ENCODE data around the gene TPM1.

TPM1 gene

GRCh38 chr15:63075015-63075983 lies 32.8 kb downstream of the TPM1 start:
- H3K4me3 Mint-ChIP-seq = no peak overlapping the region
- H3K9me3 Mint-ChIP-seq = no peaks in the 10 kb centered on the region
- CTCF ChIA-PET = interaction anchor here (8.7 kb wide), 1 partner anchor 28 kb away, joined by 31 read pairs; no protein-coding TSS in a partner anchor

DNA sequence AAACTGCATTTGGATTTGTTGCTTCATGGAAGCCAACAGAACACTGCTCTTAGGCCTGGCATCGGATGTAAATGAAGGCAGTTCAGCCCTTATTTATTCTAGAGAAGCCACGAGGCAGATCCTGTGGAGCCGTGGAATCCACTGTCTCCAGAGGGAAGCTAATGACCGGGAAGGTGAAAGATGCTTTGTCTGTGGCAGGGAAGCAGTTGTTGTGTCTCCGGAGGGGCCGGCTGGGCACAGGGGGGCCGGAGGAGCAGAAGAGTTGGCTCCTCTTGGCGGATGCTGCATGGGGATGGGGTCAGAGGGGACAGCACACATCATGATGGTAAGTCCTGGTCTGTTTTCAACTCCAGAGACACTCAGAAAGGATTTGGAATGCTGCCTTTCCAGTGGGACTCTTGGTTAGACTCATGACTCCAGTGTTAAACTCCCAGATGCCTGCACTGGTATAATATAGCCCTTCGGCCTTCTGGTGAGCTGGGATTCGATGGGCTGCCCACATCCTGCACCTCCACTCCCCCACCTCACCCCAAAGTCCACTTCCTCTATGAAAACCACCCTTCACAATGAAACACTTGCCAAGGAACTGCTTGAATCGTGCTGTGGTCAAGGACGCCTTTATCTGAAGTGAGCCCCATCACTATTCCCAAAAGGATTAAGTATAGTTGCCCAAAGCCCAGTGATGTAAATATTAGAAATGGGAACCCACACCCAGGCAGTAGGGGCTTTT lies 33.6 kb downstream of the TPM1 start:
- peaks cover 32% of the 10 kb centered on the region for H3K27me3 Mint-ChIP-seq
- no peak overlapping the region for H3K4me3 Mint-ChIP-seq
- DNase-seq = no peak
- H3K9me3 Mint-ChIP-seq = no peaks in the 10 kb centered on the region
- no peak overlapping the region for H3K27ac Mint-ChIP-seq
- peaks cover 4% of the 10 kb centered on the region for H3K4me1 Mint-ChIP-seq
- no peaks in the 10 kb centered on the region for H3K36me3 Mint-ChIP-seq
- CTCF ChIA-PET = interaction anchor here (8.7 kb wide), 1 partner anchor 28 kb away, joined by 31 read pairs; no protein-coding TSS in a partner anchor

More at GRCh38 chr15:63075015-63075983, 32.8 kb downstream of the TPM1 start:
- no peak for DNase-seq
- peaks cover 28% of the 10 kb centered on the region for H3K27me3 Mint-ChIP-seq
- no peaks in the 10 kb centered on the region for H3K36me3 Mint-ChIP-seq
- H3K4me1 Mint-ChIP-seq = peaks cover 4% of the 10 kb centered on the region
- no peak overlapping the region for H3K27ac Mint-ChIP-seq

DNA sequence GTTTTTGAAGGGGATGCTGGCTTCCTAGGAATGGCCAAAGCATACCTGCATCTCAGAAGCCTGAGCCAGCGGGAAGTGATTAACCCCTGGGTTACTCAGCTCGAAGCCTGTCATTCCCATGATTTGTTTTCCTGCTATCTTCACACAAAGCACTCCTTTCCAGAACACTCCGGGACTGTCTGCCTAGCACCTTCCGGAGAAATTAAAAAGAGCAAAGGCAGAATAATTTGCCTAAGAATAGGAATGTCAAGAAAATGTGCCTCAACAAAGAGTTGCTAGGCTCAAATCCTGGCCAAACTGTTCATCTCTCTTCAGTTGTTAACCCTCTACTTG lies 34.1 kb downstream of the TPM1 start:
- Mint-ChIP-seq H3K27me3 (peaks cover 32% of the 10 kb centered on the region), H3K4me1 (peaks cover 4% of the 10 kb centered on the region), H3K4me3 (no peak overlapping the region), H3K27ac (no peak overlapping the region), H3K9me3 (no peaks in the 10 kb centered on the region), H3K36me3 (no peaks in the 10 kb centered on the region)
- CTCF ChIA-PET = interaction anchor here (2.0 kb wide), 1 partner anchor 29 kb away, joined by 5 read pairs; no protein-coding TSS in a partner anchor
- no peak for DNase-seq

DNA sequence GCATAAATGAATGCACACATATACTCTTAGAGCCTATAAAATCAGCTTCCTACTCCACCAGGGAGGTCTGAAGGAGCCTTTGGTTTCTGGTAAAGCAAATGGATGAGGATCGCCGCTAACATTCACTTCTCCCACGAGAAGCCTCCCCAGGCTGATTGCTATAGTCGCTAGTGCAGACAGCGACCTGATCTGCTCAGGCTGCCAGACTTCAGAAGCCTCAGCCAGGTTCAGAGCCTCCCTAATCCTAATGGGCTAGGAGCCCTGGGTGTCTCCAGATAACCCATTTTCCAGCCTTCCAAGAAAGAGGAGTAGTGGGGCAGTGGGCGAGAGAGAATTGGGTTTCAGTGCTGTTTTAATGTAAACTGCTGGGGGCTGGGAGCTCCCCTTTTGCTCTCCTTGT lies 35.4 kb downstream of the TPM1 start:
- Mint-ChIP-seq H3K36me3 (no peaks in the 10 kb centered on the region), H3K4me1 (peaks cover 4% of the 10 kb centered on the region), H3K27me3 (peaks cover 36% of the 10 kb centered on the region), H3K27ac (no peak overlapping the region), H3K4me3 (no peak overlapping the region), H3K9me3 (no peaks in the 10 kb centered on the region)
- DNase-seq = no peak
- CTCF ChIA-PET = interaction anchor here (1.2 to 2.0 kb wide), 2 partner anchors 10 to 30 kb away, joined by 3 to 5 read pairs; no protein-coding TSS in a partner anchor

- no peak for DNase-seq
- CTCF ChIA-PET = no interaction called here
- H3K4me3 Mint-ChIP-seq = no peak overlapping the region
Measured at GRCh38 chr15:63079947-63080626, 37.5 kb downstream of the TPM1 start.

DNA sequence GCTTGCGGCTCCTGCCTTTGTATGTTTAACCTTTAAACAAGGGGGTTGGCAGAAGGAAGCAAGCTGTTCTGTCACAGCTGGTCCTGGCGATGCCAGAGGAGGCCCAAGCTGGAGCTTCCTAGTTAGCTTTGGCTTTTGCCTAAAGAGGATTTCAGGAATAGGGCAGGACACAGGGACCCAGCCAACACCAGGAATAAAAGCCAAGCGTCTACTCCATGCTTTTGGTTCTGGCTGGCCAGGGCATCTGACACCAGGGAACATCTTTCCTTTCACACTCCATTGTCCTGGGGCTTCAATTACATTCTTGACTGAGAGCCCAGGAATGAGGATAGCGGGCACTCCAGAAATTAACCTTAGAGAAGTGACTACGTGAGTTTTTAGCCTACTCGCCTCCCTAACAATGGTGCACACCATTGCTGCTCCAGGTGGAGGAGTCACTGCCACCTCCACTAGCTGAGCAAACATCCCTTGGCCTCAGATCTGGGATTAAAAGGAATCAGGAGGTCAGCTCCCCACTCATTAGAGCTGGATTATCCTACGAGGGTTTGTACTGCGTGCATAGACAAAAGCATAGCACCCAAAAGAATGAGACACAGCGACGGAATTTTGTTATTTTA lies 38.2 kb downstream of the TPM1 start:
- no peak for DNase-seq
- CTCF ChIA-PET = no interaction called here

More at GRCh38 chr15:63079947-63080626, 37.5 kb downstream of the TPM1 start:
- H3K4me1 Mint-ChIP-seq = peaks cover 4% of the 10 kb centered on the region
- no peaks in the 10 kb centered on the region for H3K9me3 Mint-ChIP-seq
- H3K36me3 Mint-ChIP-seq = no peaks in the 10 kb centered on the region
- H3K27me3 Mint-ChIP-seq = peaks cover 35% of the 10 kb centered on the region
- no peak overlapping the region for H3K27ac Mint-ChIP-seq

DNA sequence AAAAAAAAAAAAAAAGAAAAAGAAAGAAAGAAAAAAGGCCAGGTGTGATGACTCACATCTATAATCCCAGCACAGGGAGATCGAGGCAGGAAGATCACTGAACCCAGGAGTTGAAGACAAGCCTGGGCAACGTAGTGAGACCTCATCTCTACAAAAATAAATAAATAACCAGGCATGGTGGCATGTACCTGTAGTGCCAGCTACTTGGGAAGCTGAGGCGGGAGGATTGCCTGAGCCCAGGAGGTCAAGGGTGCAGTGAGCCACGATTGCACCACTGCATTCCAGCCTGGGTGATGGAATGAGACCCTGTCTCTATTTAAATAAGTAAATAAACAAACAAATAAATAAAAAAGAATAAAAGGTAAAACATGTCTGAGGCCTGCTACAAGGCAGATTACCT lies 39.8 kb downstream of the TPM1 start:
- CTCF ChIA-PET = interaction anchor here (0.8 kb wide), 1 partner anchor 12 kb away, joined by 3 read pairs; no protein-coding TSS in a partner anchor
- peaks cover 34% of the 10 kb centered on the region for H3K27me3 Mint-ChIP-seq
- H3K4me1 Mint-ChIP-seq = no peaks in the 10 kb centered on the region
- H3K36me3 Mint-ChIP-seq = no peaks in the 10 kb centered on the region
- no peak overlapping the region for H3K27ac Mint-ChIP-seq
- H3K9me3 Mint-ChIP-seq = no peaks in the 10 kb centered on the region
- no peak for DNase-seq
- H3K4me3 Mint-ChIP-seq = no peak overlapping the region

More for the DNA sequence above, 38.2 kb downstream of the TPM1 start:
- Mint-ChIP-seq H3K4me1 (peaks cover 2% of the 10 kb centered on the region), H3K4me3 (no peak overlapping the region), H3K27me3 (peaks cover 31% of the 10 kb centered on the region), H3K9me3 (no peaks in the 10 kb centered on the region), H3K36me3 (no peaks in the 10 kb centered on the region), H3K27ac (no peak overlapping the region)

GRCh38 chr15:63083044-63083443 lies 40.5 kb downstream of the TPM1 start:
- H3K4me1 Mint-ChIP-seq = no peaks in the 10 kb centered on the region
- CTCF ChIA-PET = no interaction called here
- peaks cover 34% of the 10 kb centered on the region for H3K27me3 Mint-ChIP-seq
- no peak overlapping the region for H3K27ac Mint-ChIP-seq
- H3K4me3 Mint-ChIP-seq = no peak overlapping the region
- no peak for DNase-seq
- no peaks in the 10 kb centered on the region for H3K9me3 Mint-ChIP-seq
- no peaks in the 10 kb centered on the region for H3K36me3 Mint-ChIP-seq

GRCh38 chr15:63083541-63083940 lies 41.0 kb downstream of the TPM1 start:
- no peak overlapping the region for H3K4me3 Mint-ChIP-seq
- H3K27ac Mint-ChIP-seq = no peak overlapping the region
- H3K27me3 Mint-ChIP-seq = peaks cover 34% of the 10 kb centered on the region
- H3K36me3 Mint-ChIP-seq = no peaks in the 10 kb centered on the region
- H3K9me3 Mint-ChIP-seq = no peaks in the 10 kb centered on the region
- no peaks in the 10 kb centered on the region for H3K4me1 Mint-ChIP-seq
- CTCF ChIA-PET = no interaction called here
- DNase-seq = no peak

- no peak for DNase-seq
- Mint-ChIP-seq H3K27ac (no peak overlapping the region), H3K4me3 (no peak overlapping the region), H3K4me1 (no peaks in the 10 kb centered on the region), H3K9me3 (no peaks in the 10 kb centered on the region), H3K27me3 (peaks cover 29% of the 10 kb centered on the region), H3K36me3 (no peaks in the 10 kb centered on the region)
- CTCF ChIA-PET = no interaction called here
Measured at GRCh38 chr15:63084806-63085205, 42.3 kb downstream of the TPM1 start.

DNA sequence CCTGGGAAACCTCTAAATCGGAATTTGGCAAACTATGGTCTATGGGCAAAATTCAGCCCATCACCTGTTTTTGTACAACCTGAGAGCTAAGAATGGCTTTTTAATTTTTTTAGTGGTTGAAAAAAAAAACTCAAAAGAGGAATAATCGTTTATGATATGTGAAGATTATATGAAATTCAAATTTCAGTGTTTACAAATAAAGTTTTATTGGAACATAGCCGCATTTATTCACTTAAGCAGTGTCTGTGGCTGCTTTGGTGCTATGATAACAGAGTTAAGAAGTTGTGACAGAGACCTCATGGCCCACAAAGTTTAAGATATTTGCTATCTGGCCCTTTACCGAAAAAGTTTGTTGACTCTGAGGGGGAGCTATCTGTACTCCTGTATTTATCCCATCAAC lies 42.7 kb downstream of the TPM1 start:
- CTCF ChIA-PET = interaction anchor here (1.3 kb wide), 1 partner anchor 37 kb away, joined by 4 read pairs; no protein-coding TSS in a partner anchor
- H3K4me3 Mint-ChIP-seq = no peak overlapping the region
- H3K36me3 Mint-ChIP-seq = no peaks in the 10 kb centered on the region
- no peak overlapping the region for H3K27ac Mint-ChIP-seq
- H3K27me3 Mint-ChIP-seq = peaks cover 24% of the 10 kb centered on the region
- no peak for DNase-seq
- no peaks in the 10 kb centered on the region for H3K9me3 Mint-ChIP-seq
- no peaks in the 10 kb centered on the region for H3K4me1 Mint-ChIP-seq

DNA sequence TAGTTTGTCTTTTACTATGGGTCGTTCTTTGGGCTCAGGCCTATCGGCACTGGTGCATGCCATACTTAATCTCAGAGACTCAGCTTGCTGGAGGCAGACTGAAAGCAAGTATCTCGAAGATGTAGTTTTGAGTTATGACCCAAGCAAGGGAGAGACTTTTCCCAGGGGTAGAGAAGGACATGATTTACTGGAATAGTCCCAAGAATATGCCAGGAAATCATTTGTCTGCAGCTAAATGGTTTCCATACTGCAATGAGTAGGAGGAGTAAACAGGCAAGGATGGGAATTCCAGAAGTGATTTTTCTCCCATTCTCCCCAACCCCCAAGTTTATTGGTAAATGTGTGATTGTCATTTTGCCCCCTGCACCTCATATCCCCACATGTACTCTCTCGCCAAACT lies 43.7 kb downstream of the TPM1 start:
- no peak overlapping the region for H3K27ac Mint-ChIP-seq
- H3K36me3 Mint-ChIP-seq = no peaks in the 10 kb centered on the region
- CTCF ChIA-PET = interaction anchor here (1.3 kb wide), 1 partner anchor 38 kb away, joined by 4 read pairs; no protein-coding TSS in a partner anchor
- peaks cover 25% of the 10 kb centered on the region for H3K27me3 Mint-ChIP-seq
- DNase-seq = no peak
- no peak overlapping the region for H3K4me3 Mint-ChIP-seq
- no peaks in the 10 kb centered on the region for H3K9me3 Mint-ChIP-seq
- no peaks in the 10 kb centered on the region for H3K4me1 Mint-ChIP-seq

DNA sequence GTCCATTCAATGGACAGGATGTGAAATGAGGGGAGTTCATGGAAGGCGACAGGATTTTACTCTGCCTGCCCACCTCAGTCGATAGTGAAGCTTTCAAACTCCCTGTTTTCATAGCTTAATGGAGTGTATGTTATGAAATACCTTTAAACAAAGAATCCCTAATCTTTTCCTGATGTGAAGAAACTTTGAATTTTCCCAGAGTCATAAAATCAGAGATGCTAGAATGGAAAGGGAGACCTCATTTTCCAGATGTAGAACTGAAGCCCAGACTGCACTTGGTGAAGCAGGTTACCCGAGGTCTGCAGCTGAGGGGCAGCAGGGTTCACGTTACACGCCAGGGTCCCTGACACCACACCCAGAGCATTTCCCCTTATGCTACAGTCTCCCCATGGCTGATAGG lies 44.4 kb downstream of the TPM1 start:
- Mint-ChIP-seq H3K9me3 (no peaks in the 10 kb centered on the region), H3K27ac (no peak overlapping the region), H3K4me1 (no peaks in the 10 kb centered on the region), H3K4me3 (no peak overlapping the region), H3K27me3 (peaks cover 29% of the 10 kb centered on the region), H3K36me3 (no peaks in the 10 kb centered on the region)
- no peak for DNase-seq
- CTCF ChIA-PET = interaction anchor here (0.6 kb wide), 1 partner anchor 40 kb away, joined by 3 read pairs; no protein-coding TSS in a partner anchor
